Measurements from ENCODE around the gene FIZ1. TPM values are rescaled to one million over a fixed set of nuclear protein-coding genes. Genes with fewer than 3 reads are reported as not detected.

FIZ1 gene, protein sequence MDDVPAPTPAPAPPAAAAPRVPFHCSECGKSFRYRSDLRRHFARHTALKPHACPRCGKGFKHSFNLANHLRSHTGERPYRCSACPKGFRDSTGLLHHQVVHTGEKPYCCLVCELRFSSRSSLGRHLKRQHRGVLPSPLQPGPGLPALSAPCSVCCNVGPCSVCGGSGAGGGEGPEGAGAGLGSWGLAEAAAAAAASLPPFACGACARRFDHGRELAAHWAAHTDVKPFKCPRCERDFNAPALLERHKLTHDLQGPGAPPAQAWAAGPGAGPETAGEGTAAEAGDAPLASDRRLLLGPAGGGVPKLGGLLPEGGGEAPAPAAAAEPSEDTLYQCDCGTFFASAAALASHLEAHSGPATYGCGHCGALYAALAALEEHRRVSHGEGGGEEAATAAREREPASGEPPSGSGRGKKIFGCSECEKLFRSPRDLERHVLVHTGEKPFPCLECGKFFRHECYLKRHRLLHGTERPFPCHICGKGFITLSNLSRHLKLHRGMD
- total RNA-seq: 2.3 and 2.9 TPM in 2 replicates

DNA sequence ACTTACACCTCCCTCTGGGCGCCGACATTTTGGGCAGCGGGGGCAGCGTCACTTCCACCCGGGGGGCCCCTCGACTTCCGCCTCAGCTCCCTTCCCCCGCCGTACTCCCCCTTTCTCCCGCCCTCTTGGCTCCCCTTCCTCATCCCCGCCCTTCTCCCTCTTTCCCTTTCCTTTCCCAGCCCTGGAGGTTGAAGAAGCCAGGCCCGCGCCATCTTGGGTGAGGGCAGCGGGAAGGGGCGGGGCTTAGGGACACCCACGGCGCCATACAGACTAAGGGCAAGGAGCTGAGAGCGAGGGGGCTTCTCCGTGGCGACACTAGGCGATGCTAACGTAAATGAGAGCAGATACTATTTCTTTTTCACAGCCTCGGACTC is at the start of gene FIZ1:
TSS of gene FIZ1 (minus strand) at position 50 of the 374 bp plus-strand sequence. CDS start 1,652 bp downstream, outside the sequence.

DNA sequence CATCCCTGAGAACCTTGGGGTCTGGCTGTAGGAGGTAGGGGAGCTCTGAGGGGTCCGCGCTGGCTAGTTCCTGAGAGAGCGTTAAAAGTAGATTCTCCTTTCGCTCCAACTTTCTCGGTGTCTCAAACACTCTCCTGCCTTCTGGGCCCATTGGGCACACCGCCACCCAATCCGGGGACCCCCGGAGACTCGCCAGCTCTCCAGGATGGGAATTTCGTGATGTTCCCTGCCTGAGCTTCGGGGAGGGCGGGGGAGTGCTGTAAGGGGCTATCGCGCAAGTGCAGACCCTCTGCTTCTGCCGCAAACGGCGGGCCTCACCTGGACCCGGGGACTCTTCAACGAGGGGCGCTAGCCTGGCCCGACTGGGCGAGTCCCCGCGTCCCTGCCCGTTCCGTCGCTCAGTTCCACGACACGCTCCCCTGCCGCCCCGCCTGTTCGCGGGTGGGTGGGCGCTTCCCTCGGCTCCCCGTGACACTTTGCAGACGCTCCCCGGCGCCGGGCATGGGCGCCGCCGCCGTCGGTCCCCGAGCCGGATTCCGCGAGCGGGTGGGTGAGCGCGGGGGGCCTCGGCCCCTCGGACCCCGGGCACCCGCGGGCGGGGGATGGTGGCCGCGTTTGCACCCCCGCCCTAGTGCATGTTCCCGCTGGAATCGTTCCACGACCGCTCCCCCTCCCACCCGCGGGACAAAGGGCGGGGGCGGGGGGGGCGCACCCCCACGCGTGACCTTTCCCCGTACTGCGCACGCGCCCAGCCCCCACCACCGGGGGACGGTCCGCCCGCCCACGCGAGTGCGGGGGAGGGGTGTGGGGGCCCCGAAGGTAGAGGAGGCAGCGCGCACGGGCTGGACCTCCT is 48.6 kb upstream of the FIZ1 start, which contains the start of gene CCDC106:
TSS of gene CCDC106 (plus strand) at position 481 of the 853 bp plus-strand sequence. CDS start 835 bp downstream, outside the sequence.

DNA sequence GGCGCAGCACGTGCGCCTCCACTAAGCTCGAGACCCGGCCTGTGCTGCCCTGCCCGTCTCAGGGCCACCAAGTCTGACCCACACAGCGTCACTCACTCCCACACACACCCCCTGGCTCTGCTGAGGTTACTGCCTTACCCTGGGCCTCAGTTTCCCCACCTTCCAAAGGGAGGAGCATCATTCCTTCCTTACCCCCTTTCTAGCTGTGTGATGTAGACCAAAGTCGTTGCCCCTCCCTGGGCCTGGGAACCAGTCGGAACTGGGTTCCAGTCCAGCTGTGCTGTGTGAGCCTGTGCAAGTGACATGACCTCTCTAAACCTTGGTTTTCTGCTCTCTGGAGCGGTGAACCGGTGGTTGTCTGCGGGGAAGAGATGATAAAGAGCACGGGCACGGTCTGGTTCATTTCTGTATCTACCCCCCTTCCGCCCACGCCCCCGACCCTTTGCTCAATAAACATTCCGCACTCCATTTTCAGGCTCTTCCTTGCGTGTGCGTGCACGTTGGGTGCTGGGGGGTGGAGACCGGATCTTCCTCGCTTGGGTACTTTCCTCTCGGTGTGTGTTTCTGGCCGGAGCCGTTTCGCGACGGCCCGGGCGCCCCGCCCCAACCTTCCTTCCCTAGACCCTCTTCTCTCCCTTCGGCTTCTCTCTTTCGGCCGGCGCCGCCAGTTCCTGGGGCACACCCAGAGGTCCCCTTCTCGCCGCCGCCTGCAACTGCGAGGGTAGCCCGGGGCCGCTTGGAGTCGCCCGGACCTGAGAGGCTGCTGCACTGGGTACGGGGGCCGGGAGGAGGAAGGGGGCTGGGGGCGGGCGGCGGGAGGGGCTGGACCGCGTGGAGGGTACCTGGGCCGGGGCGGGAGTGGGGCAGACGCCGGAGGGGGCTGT is 43.9 kb upstream of the FIZ1 start, which contains the start of gene ZNF581:
TSS of gene ZNF581 (plus strand) at position 647 of the 884 bp plus-strand sequence. CDS start 923 bp downstream, outside the sequence.

DNA sequence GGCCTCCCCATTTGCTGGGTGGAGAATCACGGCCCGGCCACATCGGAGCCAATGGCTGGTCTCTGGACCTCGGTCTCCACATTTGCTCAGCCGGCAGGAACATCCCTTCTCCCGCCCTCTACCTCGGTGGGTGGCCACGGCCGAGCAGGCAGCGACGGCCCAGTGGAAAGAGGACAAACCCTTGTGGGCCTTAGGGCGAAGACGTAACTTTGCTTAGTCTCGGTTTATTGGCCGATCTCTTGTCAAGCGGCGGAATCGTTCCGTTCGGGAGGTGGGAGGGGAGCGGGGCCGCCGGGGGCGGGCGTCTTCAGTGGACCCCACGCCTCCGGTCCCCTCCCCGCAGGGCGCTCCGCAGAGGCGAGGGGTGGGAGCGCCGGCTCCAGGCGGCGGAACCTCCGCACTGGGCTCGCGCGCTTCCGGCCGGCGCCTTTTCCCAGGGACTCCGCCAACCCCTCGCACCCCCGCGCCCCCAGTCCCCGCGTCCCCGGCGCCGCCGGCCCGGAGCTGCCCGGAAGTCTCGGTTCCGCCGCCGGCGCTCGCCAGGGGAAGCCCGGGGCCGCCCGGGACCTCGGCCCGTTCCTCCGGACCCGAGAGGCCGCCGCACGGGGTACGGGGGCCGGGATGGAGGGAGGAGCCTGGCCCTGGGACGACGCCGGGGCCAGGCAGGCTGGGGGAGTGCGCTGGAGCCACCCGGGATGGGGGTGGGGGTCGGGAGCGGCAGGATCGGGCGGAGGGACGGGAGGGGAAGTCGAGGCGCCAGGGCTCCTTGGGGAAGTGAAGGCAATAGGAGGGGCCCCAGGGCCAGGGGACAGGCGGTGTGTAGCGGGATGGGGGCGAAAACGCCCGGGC is 41.5 kb upstream of the FIZ1 start, which contains the start of gene ZNF580:
TSS of gene ZNF580 (plus strand) at position 426 of the 849 bp plus-strand sequence. CDS start 1,507 bp downstream, outside the sequence.

DNA sequence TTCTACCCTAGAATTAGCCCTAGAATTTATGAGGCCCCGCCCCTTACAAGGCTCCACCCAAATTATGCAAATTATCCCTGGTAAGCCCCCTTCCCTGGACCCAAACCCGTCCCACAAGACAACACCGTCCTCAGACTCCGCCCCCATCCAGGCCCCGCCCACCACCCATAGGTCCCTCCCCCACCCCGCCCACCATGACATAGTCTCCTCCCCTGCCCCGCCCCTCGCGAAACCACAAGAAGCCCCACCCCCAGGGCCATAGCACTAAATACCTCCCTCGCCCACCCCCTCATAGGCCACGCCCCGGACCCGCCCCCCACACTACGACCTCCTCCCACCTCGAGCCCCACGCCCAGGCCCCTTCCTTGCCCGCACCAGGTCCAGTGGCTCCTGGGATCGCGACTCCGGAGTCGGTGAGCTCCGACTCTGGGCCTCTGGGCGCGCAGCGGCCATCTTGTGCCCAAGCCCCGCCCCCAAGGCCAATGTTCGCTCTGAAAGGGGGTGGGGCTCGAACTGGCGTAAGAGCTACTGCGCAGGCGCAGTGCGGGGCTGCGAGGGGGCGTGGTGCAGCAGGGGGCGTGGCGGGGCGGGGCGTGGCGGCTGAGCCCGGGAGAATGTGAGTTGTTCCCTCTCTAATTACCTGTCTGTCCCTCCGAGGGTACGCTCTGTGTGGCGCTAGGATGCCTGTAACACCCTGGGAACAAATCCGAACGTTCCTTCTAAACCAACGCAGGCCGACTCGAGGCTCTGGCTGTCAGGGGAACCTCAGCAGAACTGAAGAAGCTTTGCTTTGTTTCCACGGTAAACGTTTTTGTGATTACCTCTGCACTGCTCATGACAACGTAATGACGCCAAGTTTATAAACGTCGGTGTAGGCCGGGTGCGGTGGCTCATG is 25.0 kb upstream of the FIZ1 start, which contains the start of gene ZNF784:
TSS of gene ZNF784 (minus strand) at position 458 of the 895 bp plus-strand sequence. CDS start at position 453, 5 bp downstream.

DNA sequence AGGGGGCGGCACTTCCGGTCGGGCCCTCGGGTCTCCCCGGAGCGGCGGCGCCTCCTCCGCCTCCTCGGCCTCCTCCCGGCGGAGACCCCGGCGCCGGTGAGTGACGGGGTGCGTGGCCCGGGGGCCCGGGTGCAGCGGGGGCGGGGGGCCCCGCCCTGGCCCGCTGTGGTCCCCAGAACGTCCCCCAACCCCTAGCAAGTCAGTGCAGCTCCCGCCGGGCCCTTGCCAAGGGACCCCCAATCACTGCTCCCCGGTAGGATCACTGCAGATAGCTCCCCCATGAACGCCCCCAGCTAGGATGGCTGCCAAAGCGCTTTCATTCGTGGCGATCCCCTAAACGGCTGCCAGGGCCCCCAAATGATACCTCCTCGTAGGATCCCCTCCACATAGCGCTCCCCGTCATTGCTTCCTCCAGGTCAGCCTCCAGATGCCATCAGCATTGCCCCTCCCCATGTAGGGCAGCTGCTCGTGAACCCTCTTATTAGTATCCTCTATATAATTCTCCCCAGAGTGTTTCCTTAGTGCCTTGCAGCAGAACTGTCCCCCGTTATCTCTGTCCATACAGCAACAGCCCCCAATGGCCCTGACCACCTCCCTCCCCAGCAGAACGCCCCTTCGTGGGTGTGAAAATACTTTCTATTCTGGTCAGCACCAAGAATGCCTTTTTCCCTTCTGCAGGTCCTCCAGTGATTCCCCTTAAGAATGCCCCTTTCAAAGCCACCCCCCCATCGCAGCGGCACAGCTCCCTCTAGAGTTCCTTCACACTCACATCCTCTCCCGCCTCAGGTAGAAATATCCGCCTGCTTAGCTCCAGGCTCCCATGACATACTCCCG is 6.5 kb upstream of the FIZ1 start, which contains the start of gene ZNF865:
TSS of gene ZNF865 (plus strand) at position 11 of the 834 bp plus-strand sequence. CDS start 7,972 bp downstream, outside the sequence.

DNA sequence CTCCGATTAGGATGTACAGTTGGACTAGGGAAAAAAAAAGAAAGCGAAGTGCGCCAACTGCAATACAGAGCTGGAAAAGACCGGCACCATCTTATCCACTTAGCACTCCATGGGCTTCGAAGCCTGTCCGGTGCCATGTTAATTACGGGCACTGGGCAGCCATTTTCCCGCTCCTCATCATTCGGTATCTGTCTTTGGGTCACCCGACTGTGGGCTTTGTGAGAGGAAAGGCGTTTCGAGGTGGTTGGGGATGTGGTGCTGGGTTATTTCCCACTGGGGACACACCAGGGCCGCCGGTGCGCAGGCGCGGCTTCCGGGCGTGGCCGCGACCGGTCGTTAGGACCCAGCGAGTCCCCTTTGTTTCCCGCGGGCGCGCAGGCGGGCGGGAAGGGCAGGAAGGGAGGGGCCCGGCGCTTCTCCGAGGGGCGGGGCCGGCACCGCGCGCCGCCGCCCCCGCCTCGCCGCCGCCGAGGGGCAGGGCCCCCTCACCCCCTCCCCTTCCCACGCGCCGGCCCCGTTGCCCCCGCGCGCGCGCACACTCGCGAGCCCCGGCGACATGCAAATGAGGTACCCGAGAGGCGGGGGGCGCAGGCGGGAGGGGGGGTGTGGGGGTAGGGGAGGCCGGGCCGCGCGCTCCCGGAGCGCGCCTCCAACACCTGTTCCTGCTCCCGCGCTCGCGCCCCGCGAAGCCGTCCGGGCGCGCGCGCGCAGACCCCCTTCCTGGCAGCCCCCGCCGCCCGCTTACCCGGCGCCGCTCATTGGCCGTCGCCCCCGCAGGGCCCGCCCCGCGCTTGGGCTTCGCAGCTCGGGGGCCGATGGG is 735 bp upstream of the FIZ1 start, which contains the start of gene ZNF524:
TSS of gene ZNF524 (plus strand) at position 447 of the 820 bp plus-strand sequence. CDS start 1,825 bp downstream, outside the sequence.

DNA sequence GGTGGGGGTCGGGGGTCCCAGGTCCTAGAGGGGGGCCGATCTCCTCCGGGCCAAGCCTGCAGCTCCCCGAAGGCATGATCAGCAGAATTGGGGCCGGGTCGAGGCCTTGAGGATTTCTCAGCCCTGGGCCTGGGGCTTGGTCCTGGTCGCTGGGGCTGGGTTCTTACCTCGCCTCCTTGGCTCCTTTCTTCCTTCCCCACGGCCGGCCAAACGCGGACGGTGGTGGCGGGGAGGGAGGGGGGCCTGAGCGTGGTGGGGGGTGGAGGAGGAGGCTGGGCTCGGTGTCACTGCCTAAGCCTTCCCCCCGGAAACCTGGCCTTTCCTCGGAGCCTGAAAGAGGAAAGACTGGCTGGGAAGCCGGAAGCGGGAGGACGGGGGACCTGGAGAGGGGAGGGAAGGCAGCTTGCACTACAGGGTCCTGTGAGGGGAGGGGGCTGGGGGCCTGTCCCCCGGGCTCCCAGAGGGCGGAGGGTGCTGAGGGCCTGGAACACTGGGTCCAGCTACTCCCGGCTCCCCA is 18.6 kb downstream of the FIZ1 start, which contains the start of gene ZNF579:
TSS of gene ZNF579 (minus strand) at position 221 of the 517 bp plus-strand sequence. CDS start 1,209 bp downstream, outside the sequence.

DNA sequence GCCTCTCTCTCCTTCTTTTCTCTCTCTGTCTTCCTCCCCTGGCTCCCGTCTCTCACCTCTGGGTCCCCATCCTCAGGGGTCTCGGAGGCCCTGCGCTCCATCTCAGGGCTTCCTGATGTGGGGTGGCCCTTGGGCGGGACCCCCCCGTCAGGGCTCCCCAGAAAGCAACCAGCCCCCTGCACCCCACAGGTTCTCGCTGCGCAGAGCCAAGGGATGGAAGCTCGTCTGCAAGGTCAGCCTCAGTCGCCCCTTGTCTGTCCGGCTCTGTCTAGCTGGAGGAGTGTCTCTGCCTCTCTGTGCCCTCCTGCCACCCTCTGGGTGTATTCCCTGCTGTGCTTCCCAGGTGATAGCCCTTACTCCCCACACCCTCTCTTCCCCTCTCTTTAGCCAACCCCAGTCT is 53.9 kb downstream of the FIZ1 start, which contains the start of gene SBK3:
TSS of gene SBK3 (minus strand) at position 101 of the 400 bp plus-strand sequence. CDS start at position 101, 0 bp downstream.

Other genes with a start within 250 kb of the FIZ1 start
- gene COX6B2, start 244.8 kb downstream of the FIZ1 start, total RNA-seq: not detected in 2 replicates
- gene GARIN5B, start 236.3 kb downstream of the FIZ1 start, total RNA-seq: not detected in 2 replicates
- gene IL11, start 229.1 kb downstream of the FIZ1 start, total RNA-seq: 4.8 and 26.3 TPM in 2 replicates
- not detected in 2 replicates for gene TMEM190, start 222.7 kb downstream of the FIZ1 start, total RNA-seq
- gene TMEM238, start 215.2 kb downstream of the FIZ1 start, total RNA-seq: 0.58 and 0.85 TPM in 2 replicates
- gene RPL28, start 213.6 kb downstream of the FIZ1 start, total RNA-seq: 204 and 210 TPM in 2 replicates
- 32.4 and 286 TPM in 2 replicates for gene UBE2S, start 191.7 kb downstream of the FIZ1 start, total RNA-seq
- gene SHISA7, start 156.2 kb downstream of the FIZ1 start, total RNA-seq: not detected in 2 replicates
- gene ISOC2, start 137.9 kb downstream of the FIZ1 start, total RNA-seq: 42.0 and 52.3 TPM in 2 replicates
- not detected in 2 replicates for gene C19orf85, start 134.8 kb downstream of the FIZ1 start, total RNA-seq
- 1.4 and 1.5 TPM in 2 replicates for gene ZNF628, start 122.9 kb downstream of the FIZ1 start, total RNA-seq
- gene NAT14, start 114.3 kb downstream of the FIZ1 start, total RNA-seq: 12.7 and 18.0 TPM in 2 replicates
- 6.7 and 11.6 TPM in 2 replicates for gene SSC5D, start 111.1 kb downstream of the FIZ1 start, total RNA-seq
- not detected in 2 replicates for gene SBK2, start 62.4 kb downstream of the FIZ1 start, total RNA-seq
- under 0.01 and 0.19 TPM in 2 replicates for gene SBK3, start 54.0 kb downstream of the FIZ1 start, total RNA-seq
- 3.1 and 3.5 TPM in 2 replicates for gene ZNF579, start 18.7 kb downstream of the FIZ1 start, total RNA-seq
- gene ZNF524, start 771 bp upstream of the FIZ1 start, total RNA-seq: 5.6 and 8.2 TPM in 2 replicates
- gene ZNF865, start 6.1 kb upstream of the FIZ1 start, total RNA-seq: 0.58 and 0.85 TPM in 2 replicates
- gene ZNF784, start 25.0 kb upstream of the FIZ1 start, total RNA-seq: 2.3 and 3.4 TPM in 2 replicates
- 3.8 and 3.9 TPM in 2 replicates for gene ZNF580, start 41.5 kb upstream of the FIZ1 start, total RNA-seq
- gene ZNF581, start 44.1 kb upstream of the FIZ1 start, total RNA-seq: 12.5 and 19.4 TPM in 2 replicates
- gene CCDC106, start 48.7 kb upstream of the FIZ1 start, total RNA-seq: 4.8 and 5.4 TPM in 2 replicates
- gene U2AF2, start 55.5 kb upstream of the FIZ1 start, total RNA-seq: 49.6 and 137 TPM in 2 replicates
- 20.3 and 36.4 TPM in 2 replicates for gene EPN1, start 75.7 kb upstream of the FIZ1 start, total RNA-seq
- not detected in 2 replicates for gene NLRP9, start 138.9 kb upstream of the FIZ1 start, total RNA-seq
- gene RFPL4A, start 159.6 kb upstream of the FIZ1 start, total RNA-seq: not detected in 2 replicates
- under 0.01 TPM in 1 of 2 replicates, not detected in the other for gene RFPL4AL1, start 169.6 kb upstream of the FIZ1 start, total RNA-seq
- under 0.01 TPM in 1 of 2 replicates, not detected in the other for gene NLRP11, start 232.5 kb upstream of the FIZ1 start, total RNA-seq
- not detected in 2 replicates for gene NLRP4, start 237.0 kb upstream of the FIZ1 start, total RNA-seq

Measured in regular cardiac myocyte (primary cell).